ENCODE data around the gene CRBN.

CRBN gene

GRCh38 chr3:3149560-3149959 is 29.9 kb downstream of the CRBN start:
- Histone ChIP-seq H3K4me3 (ENCODE audit: severe bottlenecking) (no peak overlapping the region), H3K4me1 (ENCODE audit: insufficient read depth, poor library complexity, severe bottlenecking) (no peaks in the 10 kb centered on the region), H3K9me3 (ENCODE audit: severe bottlenecking) (no peaks in the 10 kb centered on the region), H3K27ac (ENCODE audit: poor library complexity, severe bottlenecking) (no peak overlapping the region), H3K36me3 (ENCODE audit: low read depth) (peaks cover 98% of the 10 kb centered on the region), H3K27me3 (ENCODE audit: insufficient read depth, poor library complexity, severe bottlenecking) (no peaks in the 10 kb centered on the region)
- DNase-seq (ENCODE audit: low spot score): no peak
- no peak for ATAC-seq (ENCODE audit: low read depth)
- no peak for TF ChIP-seq CTCF (IDR thresholded peaks at IDR 0.05; ENCODE audit: poor library complexity, severe bottlenecking)

GRCh38 chr3:3145831-3146230 is 33.7 kb downstream of the CRBN start:
- Histone ChIP-seq H3K4me3 (ENCODE audit: severe bottlenecking) (no peak overlapping the region), H3K27me3 (ENCODE audit: insufficient read depth, poor library complexity, severe bottlenecking) (no peaks in the 10 kb centered on the region), H3K4me1 (ENCODE audit: insufficient read depth, poor library complexity, severe bottlenecking) (no peaks in the 10 kb centered on the region), H3K9me3 (ENCODE audit: severe bottlenecking) (no peaks in the 10 kb centered on the region), H3K27ac (ENCODE audit: poor library complexity, severe bottlenecking) (no peak overlapping the region), H3K36me3 (ENCODE audit: low read depth) (peaks cover 98% of the 10 kb centered on the region)
- DNase-seq (ENCODE audit: low spot score): no peak
- no peak for ATAC-seq (ENCODE audit: low read depth)
- TF ChIP-seq CTCF (IDR thresholded peaks at IDR 0.05; ENCODE audit: poor library complexity, severe bottlenecking): no peak

GRCh38 chr3:3141939-3142338 is 37.6 kb downstream of the CRBN start:
- no peaks in the 10 kb centered on the region for H3K27me3 ChIP-seq (ENCODE audit: insufficient read depth, poor library complexity, severe bottlenecking)
- peaks cover 98% of the 10 kb centered on the region for H3K36me3 ChIP-seq (ENCODE audit: low read depth)
- H3K9me3 ChIP-seq (ENCODE audit: severe bottlenecking): no peaks in the 10 kb centered on the region
- H3K27ac ChIP-seq (ENCODE audit: poor library complexity, severe bottlenecking): no peak overlapping the region
- TF ChIP-seq CTCF (IDR thresholded peaks at IDR 0.05; ENCODE audit: poor library complexity, severe bottlenecking): no peak
- H3K4me1 ChIP-seq (ENCODE audit: insufficient read depth, poor library complexity, severe bottlenecking): no peaks in the 10 kb centered on the region
- no peak for ATAC-seq (ENCODE audit: low read depth)
- DNase-seq (ENCODE audit: low spot score): no peak
- H3K4me3 ChIP-seq (ENCODE audit: severe bottlenecking): no peak overlapping the region

GRCh38 chr3:3137526-3137925 is 42.0 kb downstream of the CRBN start:
- Histone ChIP-seq H3K27ac (ENCODE audit: poor library complexity, severe bottlenecking) (no peak overlapping the region), H3K27me3 (ENCODE audit: insufficient read depth, poor library complexity, severe bottlenecking) (no peaks in the 10 kb centered on the region), H3K9me3 (ENCODE audit: severe bottlenecking) (no peaks in the 10 kb centered on the region), H3K36me3 (ENCODE audit: low read depth) (peaks cover 79% of the 10 kb centered on the region), H3K4me1 (ENCODE audit: insufficient read depth, poor library complexity, severe bottlenecking) (no peaks in the 10 kb centered on the region), H3K4me3 (ENCODE audit: severe bottlenecking) (no peak overlapping the region)
- TF ChIP-seq CTCF (IDR thresholded peaks at IDR 0.05; ENCODE audit: poor library complexity, severe bottlenecking): no peak
- ATAC-seq (ENCODE audit: low read depth): no peak
- no peak for DNase-seq (ENCODE audit: low spot score)

GRCh38 chr3:3134750-3135448 is 44.6 kb downstream of the CRBN start:
- DNase-seq (ENCODE audit: low spot score) (no peak), ATAC-seq (ENCODE audit: low read depth) (peak; percentile 61; the same call in 1 of the 3 replicates)
- Histone ChIP-seq H3K27ac (ENCODE audit: poor library complexity, severe bottlenecking) (no peak overlapping the region), H3K36me3 (ENCODE audit: low read depth) (peaks cover 68% of the 10 kb centered on the region), H3K4me3 (ENCODE audit: severe bottlenecking) (no peak overlapping the region), H3K27me3 (ENCODE audit: insufficient read depth, poor library complexity, severe bottlenecking) (no peaks in the 10 kb centered on the region), H3K4me1 (ENCODE audit: insufficient read depth, poor library complexity, severe bottlenecking) (no peaks in the 10 kb centered on the region), H3K9me3 (ENCODE audit: severe bottlenecking) (no peaks in the 10 kb centered on the region)
- no peak for TF ChIP-seq CTCF (IDR thresholded peaks at IDR 0.05; ENCODE audit: poor library complexity, severe bottlenecking)
